HUDEP-2 (cell line): ENCODE data around the gene PARVB.
A peak's percentile ranks its signal among the peaks of the same experiment; 100 is the strongest.

Source experiments
- DNase-seq, 76 experiments: peaks; one replicate each; lab custom pipeline; 2025; ENCODE audit not compliant: unreplicated experiment in 76 of 76; lab: John Stamatoyannopoulos, UW

PARVB gene

DNA sequence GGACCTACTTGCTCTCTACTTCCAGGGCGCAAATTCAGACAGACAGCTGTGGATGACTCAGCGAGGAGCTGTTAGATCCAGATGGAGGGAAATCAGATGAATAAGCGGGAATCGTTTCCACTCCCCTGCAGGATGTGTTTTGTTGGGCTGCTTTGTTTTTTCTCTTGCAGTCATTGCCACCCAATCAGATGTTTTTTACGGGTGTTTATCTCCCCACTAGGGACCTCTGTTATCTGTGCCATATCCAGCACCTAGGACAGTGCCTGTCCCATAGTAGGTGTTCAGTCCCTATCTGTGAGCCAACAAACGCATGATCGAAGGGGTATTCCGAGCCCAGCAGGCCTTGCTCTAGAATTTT is 105.5 kb downstream of the PARVB start:
- no peak for DNase-seq

DNA sequence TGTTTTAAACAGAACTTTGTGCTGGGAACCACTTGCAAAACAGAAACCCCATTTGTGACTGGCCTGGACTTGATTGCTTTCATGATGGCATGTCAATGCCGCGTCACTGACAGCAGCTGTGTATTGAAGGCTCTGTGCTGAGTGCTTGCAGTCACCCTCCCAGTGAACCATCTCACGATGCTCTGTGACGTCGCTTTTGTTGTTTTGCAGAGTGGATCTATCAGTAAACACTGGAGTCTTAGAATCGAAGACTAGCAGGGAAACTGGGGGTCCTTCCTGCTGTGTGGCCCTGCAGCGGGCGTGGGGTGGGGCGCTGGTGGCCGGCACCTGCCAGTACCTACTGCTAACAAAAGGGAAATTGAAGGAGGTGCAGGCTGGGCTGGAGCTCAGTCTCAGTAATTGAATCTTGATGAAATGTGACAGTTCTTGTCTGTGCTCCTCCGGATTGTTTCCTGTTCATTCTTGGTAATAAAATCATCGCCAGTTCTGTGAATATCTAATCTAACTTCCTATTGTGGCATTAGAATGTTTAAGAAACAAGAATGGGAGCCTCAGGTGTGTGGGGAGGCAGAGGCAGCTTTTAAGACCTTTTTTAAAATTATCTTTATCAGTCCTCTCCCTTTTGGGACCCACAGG is 106.1 kb downstream of the PARVB start:
- DNase-seq = no peak

DNA sequence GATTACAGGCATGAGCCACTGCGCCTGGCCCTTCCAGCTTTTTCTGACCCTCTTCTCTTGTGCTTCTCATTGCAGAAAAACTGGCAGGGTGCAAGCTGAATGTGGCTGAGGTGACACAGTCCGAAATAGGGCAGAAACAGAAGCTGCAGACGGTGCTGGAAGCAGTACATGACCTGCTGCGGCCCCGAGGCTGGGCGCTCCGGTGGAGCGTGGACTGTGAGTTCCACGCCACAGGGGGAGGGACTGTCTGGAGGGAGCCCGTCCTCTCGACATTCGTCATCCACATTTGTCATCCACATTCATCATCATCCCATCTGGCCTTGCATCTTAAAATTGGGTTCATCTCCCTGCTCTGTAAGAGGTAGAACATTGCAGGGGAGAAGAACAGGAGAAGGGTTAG is 107.3 kb downstream of the PARVB start:
- DNase-seq = no peak

DNA sequence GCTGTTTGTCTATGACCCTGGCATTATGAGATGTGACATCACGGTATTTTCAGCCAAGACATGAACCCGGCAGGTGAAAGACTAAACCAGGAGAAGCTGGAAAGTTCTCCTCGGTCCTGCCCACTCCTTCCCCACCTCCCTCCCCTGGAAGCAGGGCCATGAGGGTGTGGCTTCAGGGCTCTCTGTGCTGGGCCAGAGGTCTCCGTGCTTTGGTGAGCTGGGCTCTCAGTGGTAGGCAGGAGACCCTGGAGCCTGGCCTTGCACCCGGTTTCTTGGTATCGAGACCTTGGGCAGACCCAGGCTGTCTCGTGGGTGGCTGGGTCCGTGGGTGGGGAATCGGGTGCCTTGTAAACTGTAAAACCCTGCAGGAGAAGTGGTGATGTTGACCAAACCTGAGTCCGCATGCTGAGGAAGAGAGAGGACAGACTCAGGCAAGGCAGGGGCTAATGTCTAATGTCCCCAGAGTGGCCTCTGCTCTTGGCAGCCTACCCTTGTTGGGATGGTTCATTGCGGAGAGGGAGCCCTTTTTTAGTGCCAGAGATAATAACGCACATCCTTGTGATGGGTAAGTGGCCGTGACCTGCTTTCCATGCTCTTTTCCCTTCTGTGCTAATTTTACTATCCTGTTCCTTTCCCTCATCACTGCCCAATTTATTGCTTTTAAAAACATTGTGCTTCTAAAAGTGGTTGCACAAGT is 108.0 kb downstream of the PARVB start:
- no peak for DNase-seq

DNA sequence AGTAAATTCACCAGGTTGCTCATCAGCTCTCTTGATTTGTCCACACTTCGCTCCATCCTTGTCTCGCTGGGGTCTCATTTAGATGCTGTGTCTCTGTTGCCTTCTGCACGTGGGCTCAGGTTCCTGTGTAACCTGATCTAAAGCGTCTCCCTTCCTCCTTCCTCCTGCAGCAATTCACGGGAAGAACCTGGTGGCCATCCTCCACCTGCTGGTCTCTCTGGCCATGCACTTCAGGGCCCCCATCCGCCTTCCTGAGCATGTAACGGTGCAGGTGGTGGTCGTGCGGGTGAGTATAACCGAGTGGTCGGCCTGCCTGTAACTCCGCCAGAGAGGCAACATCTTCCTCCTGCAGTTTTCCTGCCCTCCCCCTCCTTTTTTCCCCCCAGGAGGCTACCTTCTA is 108.6 kb downstream of the PARVB start:
- DNase-seq = no peak

DNA sequence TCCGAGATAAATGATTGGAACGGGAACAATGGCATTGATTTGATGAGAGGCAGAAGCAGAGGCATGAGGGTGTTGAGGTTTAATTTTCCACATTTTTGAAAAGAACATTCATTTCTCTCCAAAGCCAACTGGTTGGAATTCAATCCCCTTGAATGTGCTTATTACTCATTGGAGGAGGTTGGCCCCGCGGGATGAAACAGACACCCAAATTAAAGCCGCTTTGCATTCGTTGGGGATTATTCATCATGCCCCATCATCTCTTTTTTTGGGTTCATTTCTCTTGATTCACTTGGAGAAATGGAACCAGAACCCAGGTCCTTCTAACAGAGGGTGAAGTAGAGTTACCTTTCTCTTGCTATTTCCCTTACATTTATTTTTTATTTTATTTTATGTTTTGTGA is 109.1 kb downstream of the PARVB start:
- no peak for DNase-seq

DNA sequence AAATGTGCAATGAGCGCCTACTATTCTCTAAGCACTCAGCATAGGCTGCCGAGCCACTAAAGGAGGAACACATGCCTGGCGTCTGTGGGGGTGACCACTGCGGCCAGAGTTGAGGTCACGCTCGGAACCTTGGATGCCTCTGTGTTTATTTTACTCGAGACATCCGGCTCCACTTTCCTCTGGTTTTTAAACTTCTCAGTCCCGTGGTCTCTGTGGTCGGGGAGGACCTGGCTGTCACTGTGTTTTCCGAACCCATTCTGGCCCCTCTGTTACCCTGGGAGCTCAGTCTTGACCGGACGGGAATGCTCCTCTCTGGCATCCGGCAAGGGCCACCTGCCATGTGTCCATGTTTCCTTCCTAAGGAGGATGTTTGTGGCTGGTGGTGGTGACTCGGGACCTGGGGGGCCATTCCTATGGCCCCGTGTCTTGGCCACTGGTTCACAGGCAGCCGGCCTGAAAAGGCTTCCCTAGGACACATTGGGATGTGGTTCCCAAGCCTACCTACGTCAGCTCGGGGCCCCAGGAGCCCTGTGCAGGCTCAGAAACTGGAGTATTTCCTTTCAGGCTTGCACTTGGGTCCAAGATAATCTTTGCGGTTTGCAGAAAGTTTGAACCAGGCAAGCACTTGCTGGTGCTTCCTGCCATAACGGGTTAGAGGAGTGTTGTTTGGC is 109.9 kb downstream of the PARVB start:
- DNase-seq = no peak

DNA sequence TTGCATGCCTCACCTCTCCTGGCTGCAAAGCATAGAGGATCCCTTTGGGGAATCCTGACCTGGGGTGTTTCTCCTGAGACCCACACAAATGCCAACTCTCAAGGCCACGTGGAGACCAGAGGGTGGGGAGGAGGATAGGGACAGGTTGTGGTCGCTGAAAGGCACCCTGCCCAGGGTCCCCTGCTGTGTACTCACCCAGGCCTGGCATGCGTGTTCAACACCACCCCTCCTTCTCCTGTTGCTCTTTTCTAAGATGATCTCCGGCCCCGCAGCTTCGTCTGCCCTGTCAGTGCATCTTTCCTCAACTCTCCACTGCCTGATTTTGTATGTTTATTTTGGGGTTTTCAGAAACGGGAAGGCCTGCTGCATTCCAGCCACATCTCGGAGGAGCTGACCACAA is 112.0 kb downstream of the PARVB start:
- no peak for DNase-seq

DNA sequence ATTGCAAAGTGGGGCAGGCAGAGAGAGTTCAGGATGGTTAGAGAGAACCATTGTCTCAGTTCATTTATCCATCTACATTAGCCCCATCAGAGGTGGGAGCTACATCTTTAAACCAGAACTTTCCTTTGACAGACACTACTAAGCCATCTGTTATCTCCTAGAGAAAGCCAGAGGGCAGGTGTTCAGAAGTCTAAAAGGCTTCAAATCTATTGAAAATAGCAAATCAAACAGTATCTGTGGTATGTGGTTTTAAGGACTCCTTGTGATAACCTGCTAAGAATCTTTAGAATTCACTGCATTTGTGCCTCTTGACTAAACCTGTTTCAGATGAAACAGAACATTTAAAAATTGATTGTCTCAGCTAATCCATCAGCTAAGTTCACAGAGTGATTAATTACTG is 112.7 kb downstream of the PARVB start:
- DNase-seq = no peak

DNA sequence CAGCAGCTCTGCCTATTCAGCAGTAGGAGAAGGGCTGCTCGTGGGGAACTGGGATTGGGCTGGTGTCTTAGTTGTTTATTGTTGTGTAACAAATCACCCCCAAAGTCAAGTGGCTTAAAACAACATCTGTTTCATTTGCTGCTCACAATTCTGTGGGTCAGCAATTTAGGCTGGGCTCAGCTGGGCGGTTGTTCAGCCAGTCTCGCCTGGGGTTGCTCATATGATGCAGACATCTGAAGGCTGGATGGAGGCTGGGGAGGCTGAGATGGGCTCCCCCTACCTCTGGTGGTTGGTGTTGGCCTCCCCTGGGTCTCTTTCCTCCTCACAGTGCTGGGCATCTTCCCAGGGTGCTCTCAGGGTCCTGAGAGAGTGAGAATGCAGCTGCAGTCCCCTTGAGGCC is 113.3 kb downstream of the PARVB start:
- DNase-seq = no peak

DNA sequence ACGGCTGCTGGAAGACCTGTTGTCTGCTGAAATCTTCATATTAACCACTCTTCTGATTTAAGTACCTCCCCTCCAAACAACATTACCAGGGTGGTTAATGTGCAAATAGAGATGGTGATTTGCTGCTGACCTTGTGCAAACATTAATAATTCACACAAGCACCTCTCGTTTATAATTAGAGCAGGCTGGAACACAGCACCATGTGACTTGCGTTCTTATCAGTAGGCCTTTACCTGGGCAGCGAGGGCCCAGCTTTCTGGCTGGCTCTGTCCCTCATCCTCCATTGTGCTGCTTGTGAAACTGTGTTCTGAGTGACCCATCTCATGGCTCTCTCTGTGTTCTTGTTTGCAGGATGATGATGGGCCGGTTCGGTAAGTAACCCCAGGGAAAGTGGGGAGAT is 115.7 kb downstream of the PARVB start:
- no peak for DNase-seq

DNA sequence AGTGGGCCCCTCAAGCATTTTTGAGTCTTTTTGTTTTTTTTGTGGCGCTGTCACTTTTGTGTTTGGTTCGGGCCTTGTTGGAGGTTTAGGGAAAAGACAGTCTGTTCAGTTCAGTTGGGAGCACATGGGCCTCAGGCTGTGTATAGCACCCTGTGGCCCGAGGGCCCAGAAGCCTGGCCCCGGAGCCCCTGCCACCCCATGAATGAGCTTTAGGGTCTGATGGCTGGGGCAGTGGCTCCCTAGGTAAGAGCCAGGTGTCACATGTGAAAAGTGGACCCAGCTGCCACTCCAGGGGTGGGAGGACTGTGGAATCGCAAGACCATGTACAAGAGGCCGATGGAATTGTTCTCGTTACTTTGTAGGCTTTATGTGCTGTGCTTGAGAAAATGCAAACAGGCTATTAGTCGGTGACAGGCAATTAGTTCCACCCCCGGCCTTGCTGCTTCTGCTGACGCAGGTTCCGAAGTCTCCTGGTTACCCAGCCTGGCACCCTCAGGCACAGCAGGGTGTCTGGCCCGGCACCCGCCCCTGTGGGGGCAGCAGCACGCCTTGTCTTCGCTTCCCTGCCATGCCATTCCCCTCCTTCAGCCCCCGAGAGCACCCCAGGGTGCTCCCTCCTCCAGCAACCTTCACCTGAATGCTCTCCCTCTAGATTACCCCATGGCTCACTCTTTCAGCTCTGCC is 118.5 kb downstream of the PARVB start:
- no peak for DNase-seq

DNA sequence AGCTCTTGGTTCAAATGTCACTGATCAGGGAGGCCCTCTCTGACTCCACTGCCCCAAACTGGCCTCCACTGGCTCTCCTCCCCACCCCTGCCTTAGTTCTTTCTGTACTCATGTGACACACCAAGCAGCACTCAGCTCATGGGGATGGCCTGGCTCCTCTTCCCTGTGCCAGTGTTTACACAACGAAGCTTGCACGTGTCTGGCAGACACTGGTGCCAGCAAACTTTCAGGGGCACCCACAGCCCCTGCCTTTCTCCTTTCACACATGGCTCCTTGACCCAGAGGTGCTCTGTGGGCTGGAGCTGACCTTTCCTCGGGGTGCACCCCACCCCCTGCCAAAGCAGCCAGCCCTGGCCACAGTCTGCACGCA is 119.0 kb downstream of the PARVB start:
- DNase-seq = no peak

DNA sequence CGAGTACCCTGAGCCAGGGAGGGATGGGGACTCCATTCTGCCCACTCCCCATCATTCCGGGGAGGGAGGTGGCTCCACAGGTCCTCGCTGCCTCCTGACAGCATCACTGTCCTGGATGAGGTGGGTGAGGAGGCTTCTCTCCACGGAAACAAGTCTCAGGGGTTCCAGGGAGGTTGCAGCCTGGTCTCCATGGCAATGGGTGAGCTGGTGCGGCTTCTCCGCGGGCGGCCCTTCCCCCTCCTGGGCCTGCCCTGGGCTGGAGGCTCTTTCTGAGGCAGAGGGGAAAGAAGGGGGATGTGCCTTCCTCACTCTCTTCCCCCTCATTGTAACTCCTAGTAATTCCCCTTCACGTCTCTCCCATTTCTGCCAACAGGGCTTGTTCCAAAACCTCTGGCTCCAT is 119.5 kb downstream of the PARVB start:
- no peak for DNase-seq

DNA sequence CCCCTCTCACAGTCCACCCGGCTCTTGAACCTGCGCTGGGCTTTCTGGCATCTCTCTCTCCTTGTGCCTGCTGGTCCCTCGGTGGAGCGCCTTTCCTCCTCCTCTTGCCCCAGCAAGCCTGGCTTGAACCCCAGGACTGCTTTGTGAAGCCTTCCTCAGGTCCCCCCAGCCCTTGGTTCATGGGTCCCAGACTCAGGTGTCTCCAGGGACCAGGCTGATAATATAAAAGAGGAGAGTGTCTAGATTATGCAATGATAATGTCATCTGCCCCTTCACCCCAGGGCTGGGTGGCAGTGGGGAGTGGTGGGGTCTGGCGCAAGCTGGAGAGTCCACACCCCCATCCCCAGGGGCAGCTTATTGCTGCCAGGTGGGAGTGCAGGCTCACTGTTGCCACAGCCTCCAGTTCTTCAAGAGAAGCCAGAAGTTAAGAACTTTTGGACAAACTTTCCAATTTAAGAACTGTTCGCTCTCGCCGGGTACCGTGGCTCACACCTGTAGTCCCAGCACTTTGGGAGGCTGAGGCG is 120.0 kb downstream of the PARVB start:
- no peak for DNase-seq

DNA sequence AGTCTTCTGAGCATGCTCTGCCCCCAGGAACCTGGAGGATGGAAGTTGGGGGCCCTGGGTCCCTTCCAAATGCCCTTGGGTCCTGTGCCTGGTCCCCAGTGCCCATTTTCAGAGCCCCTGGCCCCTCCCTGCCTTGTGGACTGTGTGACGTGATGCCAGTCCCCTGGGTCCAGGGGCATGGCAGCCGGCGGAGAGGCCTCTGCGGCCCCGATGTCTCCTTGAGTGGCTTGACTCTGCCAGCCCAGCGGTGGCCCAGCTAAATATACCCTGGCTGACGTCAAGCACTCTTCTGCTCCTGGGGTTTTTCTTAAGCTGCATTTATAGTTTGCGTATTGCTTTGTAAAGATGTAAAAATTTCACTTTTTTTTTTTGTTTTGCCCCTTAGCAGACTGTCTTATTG is 121.4 kb downstream of the PARVB start:
- no peak for DNase-seq

DNA sequence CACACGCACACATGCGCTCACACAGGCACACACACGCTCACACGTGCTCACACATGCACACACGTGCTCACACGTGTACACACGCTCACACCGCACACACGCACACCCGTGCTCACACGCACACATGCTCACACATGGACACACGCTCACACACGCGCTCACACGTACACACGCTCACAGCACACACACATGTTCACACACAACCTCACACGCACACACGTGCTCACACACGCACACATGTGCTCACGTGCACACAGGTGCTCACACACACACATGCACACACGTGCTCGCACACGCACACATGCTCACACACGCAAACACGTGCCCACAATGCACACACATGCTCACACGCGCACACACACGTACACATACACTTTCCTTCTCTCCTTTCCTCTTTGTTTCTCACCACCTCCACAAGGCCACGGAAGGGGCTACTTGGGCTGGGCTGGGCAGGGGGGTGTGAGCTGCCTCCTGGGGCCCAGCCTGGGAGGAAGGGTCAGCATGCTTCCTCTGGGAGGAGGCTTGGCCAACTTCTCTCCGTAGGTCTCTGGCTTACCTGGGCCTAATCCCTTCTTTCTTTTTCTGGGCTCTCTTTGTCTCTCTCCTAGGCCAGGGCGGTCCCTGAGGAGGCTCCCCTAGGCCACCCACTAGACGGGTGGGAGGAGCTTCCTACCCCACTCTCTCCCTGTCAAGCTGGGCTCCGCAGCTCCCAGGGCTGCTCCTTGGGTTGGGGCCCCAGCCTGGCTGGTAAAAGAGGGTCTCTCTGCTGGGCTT is 122.2 kb downstream of the PARVB start:
- DNase-seq = no peak

DNA sequence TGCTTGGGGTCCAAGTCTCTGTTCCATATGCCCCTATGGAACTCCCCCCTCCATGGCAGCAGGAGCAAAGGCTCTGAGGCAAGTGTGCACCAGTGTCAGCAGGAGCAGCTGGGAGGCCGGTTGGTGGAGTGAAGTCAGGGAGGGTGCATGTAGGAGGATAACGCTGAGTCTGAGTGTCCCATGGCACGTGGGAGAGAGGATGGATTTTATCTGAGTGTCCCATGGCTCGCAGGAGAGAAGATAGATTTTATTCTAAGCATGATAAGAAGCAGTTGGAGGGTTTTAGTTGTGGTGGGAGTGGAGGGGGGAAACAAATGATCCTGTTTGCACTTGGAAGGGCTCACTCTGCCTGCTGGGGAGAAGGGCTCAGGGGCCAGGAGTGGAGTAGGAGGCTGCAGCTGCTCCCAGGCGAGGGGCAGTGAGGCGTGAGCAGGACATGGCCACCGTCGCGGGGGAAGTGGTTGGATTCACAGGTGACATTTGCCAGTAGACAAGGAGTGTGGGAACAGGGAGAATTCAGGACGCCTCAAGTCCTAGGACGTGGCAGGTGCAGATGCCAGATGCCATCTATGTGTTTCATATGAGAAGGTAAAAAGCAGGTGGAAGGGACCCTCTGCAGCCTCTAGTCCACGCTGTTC is 123.0 kb downstream of the PARVB start:
- DNase-seq = peak in 4 of 76 experiments; percentile 4 to 13 (median 5)

DNA sequence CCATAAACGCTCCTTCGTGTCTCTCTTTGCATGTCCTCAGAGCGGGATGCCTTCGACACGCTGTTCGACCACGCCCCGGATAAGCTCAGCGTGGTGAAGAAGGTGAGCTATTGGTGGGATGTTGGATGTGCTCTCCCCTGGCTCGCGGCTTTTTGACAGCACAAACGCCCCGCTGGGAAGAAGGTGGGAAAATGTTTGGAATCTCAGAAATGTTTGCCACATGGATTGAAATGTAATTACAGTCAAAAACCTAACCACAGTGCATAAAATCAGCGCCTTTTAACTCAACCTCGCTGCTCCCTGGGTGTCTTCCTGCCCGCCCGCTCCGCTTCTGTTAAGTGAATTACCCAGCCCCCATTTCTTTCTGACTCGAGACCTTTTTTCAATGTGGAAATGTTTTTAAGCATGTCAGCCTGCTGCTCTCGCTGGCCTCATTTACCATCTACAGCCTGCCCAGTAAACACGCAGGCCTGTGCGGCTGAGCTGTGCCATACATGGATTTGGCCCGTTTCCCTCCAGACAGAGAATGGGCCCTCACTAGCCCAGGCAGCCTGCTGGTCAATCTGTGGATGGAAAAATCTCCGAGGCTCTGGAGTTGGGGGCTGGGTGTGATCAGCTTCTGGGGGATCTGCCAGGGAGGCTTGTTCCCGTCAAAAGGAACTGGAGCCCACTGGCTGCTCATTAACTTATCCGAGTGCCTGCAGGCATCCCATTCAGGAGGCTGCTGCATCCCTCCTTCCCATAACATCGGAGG is 123.9 kb downstream of the PARVB start:
- no peak for DNase-seq

DNA sequence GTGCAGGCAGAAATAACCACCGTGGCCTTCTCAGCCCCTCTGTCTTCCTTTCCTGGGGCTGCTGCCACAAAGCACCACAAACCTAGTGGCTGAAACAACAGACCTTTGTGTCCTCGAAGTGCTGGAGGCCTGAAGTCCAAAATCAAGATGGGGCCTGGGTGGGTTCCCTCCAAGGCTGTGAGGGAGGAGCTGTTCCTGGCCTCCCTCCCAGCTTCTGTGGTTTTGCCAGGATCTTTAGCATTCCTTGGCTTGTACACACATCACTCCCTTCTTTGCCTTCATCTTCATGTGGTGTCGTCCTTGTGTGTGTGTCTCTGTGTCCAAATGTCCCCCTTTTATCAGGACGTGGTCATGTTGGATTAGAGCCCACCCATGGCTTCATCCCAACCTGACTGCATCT is 127.6 kb downstream of the PARVB start:
- no peak for DNase-seq
